Activated CD4-positive, alpha-beta T cell treated with anti-CD3 and anti-CD28 coated beads for 48 hours (primary cell): ENCODE data around the gene SNX27.
"Not testable (repeated sequence)": the region's sequence is repeated elsewhere in the genome, so short reads cannot be mapped to it uniquely, and the experiment has no call there.

Experiments
- DNase-seq: peaks from one replicate; pipeline ENCODE4 v3.0.0-alpha.2; 2020

SNX27 gene

DNA sequence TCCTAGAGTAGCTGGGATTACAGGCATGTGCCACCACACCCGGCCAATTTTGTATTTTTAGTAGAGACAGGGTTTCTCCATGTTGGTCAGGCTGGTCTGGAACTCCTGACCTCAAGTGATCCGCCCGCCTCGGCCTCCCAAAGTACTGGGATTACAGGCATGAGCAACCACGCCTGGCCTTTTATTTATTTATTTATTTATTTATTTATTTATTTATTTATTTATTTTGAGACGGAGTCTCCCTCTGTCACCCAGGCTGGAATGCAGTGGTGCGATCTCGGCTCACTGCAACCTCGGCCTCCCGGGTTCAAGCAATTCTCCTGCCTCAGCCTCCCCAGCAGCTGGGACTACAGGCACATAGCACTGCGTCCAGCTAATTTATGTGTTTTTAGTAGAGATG is 31.2 kb downstream of the SNX27 start:
- DNase-seq = not testable (repeated sequence)

DNA sequence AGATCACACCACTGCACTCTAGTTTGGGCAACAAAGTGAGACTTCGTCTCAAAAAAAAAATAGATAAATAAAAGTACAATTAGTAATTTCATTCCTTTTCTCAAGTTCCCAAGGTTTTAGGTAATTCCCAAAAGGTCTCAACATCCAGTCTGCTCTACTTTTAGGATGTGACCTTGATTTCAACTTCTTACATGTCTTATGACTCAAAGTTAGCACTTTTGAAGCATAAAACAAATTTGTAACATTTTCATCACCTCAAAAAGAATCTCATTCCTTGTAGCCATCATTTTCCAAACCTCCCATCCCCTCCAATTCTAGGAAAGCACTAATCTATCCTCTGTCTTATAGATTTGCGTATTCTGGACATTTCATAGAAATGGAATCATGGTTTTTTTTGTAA is 32.2 kb downstream of the SNX27 start:
- no peak for DNase-seq

DNA sequence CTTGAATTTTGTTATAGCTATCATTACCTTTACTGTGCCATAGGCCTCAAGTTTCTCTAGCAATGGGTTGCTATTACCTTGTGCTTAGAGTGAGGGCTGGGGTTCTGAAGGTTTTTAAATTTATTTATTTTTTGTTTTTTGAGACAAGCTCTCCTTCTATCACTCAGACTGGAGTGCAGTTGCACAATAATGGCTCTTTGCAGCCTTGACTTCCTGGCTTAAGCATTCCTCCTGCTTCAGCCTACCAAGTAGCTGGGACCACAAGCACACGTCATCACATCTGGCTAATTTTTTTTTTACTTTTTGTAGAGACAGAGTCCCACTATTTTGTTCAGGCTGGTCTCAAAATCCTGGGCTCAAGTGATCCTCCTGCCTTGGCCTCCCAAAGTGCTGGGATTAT is 41.5 kb downstream of the SNX27 start:
- DNase-seq = no peak

DNA sequence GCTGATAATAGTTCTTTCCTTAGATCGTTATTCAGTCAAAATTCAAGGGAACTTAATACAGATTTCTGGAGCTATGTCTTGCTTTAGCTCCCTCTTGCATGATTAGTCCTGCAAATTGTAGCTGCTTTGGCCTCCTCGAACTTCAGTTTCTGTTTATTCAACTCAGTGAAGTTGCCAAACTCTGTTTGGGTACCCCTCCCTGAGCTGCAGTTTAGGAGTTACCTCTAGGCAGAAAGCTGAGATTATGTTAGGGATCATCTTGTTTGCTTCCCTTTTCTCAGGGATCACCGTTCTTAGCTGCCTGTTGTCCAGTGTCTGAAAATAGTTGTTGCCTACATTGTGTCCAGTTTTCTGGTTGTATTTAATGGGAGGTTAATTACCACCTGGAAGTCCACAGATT is 43.5 kb downstream of the SNX27 start:
- no peak for DNase-seq

DNA sequence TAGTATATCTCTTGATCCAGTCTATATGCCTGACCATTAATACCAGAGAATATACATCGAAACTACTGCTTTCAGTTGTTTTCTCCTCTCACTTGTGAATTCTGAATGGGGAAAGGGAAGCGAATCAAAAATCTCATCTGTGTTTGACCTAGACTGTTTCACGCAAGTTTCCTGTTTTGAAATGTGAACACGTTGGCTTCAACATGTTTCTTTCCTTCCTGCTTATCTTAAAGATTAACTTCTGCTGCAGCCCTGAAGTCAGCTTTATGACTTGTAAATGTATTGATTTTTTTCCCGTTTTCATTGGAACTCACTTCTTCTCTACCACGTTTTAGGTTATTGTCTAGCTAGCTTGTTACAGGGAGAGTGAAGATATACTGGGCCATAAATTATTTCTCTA is 49.9 kb downstream of the SNX27 start:
- DNase-seq = no peak

DNA sequence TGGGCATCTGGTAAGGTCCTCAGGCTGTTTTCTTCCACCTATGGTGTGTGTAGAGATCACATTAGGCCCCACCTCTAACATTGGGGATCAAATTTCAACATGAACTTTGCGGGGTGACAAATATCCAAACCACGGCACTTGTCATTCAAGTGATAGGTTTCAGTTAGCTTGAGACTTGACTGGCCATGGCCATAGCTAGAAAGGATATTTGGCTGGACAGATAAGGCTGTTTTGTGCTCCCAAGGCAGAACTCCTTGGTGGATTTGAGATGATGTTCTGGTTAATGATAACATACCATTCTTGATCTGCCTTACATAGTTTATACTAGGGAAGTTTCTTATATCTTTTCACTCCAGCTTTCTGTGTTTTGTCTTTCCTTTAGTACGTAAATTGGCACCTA is 56.2 kb downstream of the SNX27 start:
- DNase-seq = no peak

DNA sequence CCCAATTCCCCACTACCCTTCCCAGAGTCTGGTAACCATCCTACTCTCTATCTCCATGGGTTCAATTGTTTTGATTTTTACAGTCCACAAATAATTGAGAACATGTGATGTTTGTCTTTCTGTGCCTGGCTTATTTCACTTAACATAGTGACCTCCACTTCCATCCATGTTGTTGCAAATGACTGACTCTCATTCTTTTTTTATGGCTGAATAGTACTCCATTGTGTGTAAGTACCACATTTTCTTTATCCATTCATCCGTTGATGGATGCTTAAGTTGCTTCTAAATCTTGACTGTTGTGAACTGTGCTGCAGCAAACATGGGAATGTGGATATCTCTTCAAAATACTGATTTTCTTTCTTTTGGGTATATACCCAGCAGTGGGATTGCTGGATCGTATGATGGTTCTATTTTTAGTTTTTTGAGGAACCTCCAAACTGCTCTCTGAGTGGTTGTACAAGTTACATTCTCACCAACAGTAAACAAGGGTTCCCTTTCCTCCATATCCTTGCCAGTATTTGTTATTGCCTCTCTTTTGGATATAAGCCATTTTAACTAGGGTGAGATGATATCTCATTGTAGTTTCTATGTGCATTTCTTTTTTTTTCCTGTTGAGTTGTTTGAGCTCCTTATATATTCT is 58.3 kb downstream of the SNX27 start:
- not testable (repeated sequence) for DNase-seq

DNA sequence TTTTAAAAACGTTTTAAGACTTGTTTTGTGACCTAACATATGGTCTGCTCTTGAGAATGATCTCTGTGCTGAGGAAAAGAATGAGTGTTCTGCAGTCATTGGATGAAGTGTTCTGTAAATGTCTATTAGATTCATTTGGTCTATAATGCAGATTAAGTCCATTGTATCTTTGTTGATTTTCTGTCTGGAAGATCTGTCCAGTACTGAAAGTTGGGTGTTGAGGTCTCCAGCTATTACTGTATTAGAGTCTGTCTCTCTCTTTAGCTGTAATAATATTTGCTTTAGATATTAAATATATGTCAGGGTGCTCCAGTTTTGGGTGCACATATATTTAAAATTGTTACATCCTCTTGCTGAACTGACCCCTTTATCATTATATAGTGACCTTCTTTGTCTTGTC is 61.6 kb downstream of the SNX27 start:
- no peak for DNase-seq

DNA sequence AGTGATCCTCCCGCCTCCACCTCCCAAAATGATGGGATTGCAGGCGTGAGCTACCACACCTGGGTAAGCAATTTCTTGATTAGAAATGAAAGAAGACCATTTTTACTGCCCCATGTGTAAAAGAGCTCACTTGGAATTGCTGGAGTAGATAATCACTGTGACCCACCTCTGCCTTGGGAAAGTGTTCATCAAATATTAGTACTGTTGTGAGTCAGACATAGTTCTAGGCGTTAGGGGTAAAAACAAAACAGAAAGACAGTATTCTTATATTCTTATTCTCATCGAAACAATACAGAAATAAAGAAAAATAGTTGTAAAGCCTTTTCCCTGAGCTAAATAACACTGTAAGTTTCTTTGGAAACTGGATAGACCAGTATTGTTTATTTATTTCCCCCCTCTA is 68.5 kb downstream of the SNX27 start:
- no peak for DNase-seq

DNA sequence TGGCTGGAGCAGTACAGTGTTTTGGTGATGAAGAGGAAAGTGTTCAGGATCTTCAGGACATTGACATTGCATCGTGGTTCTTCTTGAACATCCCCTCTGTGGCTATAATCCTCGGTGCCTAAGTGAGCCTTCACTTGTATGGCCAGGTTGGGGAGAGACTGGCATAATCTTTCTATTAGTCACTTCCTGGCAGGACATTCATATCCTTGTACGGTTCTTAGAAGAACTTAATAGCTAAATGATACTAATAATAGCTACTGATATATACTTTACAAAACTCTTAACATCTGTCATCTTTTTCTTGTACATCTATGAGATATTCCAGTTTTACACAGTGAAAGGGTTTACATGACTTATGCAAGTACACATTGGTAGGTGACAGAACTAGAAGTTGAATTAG is 69.0 kb downstream of the SNX27 start:
- no peak for DNase-seq

DNA sequence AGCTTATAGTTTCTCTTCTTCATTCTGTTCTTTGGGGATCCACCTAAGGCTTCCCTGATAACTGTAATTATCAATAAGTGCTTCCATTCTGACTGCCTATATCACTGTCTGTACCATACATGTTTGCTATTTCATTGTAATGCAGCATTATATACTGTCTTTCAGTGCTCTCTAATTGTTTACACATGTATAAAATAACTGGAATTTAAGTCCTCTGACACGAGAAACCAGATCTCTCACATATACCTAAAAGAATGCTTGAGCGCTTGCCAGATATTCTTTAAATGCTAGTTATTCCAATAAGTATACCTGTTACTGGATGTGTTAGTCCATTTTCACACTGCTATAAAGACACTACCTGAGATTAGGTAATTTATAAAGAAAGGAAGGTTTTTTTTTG is 70.1 kb downstream of the SNX27 start:
- no peak for DNase-seq

DNA sequence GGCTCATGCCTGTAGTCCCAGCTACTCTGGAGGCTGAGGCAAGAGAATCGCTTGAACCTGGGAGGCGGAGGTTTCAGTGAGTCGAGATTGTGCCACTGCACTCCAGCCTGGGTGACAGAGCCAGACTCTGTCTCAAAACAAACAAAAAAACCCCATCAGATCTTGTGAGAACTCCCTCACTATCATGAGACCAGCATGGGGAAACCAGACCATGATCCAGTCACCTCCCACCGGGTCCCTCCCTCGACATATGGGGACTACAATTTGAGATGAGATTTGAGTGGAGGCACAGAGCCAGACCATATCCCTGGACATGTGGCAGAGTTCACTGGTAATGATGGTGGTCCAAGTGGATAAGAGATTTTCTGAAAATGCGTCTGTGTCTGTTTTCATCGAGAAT is 71.1 kb downstream of the SNX27 start:
- not testable (repeated sequence) for DNase-seq

DNA sequence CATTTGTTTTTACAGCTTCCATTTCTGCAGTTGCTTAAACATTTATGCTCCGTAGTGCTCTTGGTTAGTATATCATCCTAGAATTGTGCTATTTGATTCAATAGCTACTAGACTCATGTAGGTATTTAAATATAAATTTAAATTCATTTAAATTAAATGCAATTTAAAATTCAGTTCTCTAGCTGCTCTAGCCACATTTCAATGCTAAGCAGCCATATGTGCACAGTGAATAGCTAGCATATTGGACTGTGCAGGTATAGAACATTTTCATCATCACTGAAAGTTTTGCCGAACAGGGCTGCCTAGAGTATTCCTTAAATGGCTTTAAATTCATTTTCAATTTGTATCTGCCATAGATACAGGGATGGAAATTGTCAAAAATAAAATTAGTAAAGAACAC is 72.3 kb downstream of the SNX27 start:
- no peak for DNase-seq

DNA sequence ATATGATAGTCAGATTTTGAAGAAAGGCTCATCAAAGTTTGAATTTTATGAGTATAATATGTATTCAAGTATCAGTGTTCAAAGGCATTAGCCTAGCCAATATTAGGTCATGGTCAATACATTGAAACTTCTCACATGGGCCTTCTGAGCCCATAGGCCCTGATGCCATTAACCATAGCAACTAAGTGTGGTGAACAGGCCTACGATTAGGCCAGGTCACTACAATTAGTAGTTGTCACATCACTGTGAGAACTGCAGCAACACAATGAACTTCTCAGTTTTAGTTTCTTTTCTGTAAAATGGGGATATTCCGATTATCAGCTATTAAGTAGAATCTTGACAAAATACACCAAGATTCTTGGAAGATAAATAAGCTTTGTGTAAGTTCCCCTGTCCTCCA is 74.7 kb downstream of the SNX27 start:
- DNase-seq = no peak

DNA sequence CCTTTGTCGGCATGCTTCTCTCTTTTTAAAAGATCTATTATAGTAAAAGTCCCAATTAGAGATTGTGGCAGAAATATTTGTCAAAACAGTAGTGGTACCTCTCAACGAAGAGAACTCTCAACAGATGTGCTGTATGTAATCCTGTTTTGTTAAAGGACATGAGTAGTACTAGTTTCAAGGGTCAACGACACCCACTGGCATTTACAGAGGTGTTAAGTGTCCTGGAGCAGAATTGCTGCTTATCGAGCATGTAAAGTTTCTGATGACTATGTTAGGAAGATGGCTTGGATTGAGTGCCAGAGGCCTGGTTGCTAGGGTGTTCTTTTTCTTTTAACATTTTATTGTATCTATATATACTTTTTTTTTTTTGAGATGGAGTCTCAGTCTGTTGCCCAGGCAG is 77.6 kb downstream of the SNX27 start:
- no peak for DNase-seq

DNA sequence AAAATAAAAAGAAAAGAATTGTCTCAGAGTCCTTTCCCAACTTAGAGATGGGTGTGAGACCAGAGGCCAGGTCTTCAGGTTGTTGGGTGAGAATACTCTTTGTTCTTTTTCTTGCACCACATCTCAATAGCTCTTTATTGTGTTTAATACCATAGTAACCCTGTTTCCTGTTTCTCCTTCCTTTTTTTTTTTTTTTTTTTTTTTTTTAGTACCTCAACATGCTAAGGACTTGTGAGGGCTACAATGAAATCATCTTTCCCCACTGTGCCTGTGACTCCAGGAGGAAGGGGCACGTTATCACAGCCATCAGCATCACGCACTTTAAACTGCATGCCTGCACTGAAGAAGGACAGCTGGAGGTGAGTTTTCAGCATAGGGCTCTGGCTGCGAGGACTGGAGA is 80.4 kb downstream of the SNX27 start:
- no peak for DNase-seq

DNA sequence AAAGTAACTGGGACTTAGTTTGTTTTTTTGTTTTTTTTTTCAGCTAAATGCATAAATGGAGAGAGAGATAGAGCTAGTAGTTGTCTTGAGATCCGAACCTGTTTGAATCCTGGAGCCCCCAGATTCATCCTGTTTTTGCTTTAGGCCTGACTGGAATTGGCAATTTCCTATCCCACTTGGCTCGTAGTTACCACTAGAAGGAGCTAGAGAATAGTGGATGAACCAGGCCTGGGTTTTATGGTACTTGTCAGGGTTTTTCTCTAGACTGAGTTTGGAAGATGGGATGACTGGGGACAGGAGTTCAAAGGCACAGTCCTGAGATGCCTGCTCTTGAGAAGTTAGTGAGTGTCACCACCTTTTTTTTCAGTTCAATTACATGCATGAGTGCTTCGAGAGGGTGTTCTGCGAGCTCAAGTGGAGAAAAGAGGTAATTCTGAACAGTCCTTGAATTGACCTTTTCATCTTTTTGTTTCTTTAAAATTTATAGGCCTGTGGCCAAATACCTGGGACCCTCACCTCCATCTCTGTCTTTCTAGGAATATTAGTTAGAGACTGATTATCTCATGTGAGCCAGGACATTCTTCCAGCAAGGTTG is 81.3 kb downstream of the SNX27 start:
- DNase-seq = no peak

DNA sequence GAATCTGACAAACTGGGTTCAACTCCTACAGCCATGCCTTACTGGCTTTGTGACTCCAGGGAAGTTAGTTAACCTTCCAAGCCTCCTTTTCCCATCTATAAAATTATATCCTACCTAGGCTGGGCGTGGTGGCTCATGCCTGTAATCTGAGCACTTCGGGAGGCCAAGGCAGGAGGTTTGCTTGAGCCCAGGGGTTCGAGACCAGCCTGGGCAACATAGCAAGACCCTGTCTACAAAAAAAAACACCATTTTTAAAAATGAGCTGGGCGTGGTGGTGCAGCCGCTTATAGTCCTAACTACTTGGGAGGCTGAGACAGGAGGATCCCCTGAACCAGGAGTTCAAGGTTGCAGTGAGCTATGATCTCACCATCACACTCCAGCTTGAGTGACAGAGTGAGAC is 89.7 kb downstream of the SNX27 start:
- no peak for DNase-seq

DNA sequence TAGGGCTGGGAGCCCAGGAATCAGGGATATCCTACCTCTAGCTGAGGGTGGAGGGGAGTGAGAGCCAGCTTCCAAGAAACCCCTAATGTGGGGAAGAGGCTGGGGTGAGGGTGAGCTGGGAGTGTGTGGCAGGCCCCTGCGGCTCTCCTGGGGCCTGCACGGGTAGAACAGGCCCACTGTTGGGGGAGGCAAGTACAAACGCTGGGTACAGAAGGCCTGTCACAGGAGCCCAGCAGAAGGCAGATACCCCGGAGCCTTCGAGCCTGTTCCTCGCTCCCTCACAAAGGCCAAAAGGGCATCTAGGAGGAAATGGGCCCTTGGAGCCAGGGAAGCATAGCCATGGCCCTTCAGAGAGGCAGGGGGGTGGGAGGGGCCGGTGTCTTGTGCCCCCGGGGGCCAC is 91.1 kb downstream of the SNX27 start:
- no peak for DNase-seq

DNA sequence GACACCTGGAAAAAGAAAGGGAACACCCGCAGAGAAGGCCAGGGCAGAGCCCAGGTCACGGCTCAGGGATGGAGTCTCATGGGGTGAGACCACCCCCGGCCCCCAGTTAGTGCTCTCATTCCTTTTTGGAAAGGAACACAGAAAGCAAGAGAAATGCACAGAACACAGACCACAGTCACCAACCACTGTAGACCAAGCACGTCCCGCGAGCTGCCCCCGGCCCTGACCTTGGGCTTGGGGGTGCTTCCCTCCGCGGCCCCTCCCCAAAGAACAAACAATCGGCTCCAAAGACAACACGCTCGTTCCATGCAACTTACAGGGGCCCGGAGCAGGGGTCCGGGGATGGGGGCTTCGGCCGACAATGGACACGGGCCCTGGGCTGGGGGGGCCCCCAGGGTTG is 92.0 kb downstream of the SNX27 start:
- DNase-seq = no peak

DNA sequence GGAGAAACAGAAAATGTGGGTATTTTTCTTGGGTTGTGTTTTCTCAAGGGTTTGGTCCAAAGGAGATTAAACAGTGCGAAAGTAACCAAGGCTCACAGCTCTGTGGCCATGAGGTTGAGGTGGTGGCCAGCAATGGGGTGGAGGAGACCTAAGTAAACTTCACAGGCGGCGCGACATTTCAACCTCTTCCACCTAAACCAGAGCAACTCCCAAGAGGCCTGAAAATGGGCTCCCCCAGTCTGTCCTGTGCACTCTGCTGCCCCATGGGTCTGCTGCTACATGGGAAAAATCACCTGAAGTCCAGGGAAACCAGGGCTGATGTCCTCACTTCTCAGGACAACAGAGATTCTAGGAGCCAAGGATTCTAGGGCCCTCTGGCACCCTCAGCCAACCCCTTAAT is 92.4 kb downstream of the SNX27 start:
- DNase-seq = no peak

DNA sequence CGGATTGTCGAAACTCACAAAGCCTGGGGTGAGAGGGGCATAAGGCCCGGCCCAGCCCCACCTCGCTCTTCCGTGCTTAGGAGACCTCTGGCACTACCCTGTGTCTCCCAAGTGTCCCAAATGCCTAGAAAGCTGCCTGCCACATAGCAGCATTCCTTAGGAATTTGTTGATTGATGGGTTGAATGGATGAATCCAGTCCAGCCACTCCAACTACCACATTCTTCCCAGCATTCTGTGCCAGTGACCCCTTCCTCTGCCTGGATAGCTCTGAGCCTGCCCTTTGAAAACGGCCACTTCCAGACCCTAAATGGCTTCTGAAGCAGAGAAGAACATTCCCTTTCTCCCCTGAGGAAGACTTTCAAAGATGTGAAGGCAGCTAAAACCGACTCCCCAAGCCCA is 93.3 kb downstream of the SNX27 start:
- DNase-seq = no peak

DNA sequence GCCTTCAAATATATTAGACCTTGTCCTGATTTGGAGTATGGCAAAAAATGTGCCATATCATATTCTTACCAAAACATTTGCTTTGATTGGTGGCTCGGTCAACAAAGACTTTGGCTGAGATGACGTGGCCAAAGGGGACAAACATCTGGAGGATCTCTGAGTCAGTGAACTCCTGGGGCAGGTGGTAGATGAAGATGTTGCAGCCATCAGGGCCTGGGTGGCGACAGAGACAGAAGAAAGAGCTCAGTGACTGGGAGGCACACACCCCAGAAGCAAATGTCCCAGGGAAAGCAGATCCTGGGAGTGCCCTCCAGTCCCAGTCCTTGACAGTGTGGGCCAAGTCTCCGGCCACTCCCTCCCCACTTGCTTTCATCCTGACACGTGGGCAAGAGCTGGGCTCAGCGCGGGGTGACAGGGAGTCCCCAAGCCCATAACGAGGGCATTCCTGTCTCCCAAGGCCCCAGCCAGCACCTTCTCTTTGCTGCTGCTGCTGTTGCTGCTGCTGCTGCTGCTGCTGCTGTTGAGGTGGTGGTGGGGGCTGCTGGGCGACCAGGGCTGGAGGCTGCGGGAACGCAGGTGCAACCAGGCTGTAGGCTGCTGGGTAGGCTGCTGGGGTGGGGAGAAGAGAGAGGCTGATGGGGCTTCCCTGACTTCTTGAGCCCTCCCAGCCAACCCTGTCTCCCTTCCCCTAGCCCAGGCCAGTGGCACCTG is 94.1 kb downstream of the SNX27 start:
- no peak for DNase-seq
